Measurements from ENCODE around the gene CTNNA1.

DNA sequence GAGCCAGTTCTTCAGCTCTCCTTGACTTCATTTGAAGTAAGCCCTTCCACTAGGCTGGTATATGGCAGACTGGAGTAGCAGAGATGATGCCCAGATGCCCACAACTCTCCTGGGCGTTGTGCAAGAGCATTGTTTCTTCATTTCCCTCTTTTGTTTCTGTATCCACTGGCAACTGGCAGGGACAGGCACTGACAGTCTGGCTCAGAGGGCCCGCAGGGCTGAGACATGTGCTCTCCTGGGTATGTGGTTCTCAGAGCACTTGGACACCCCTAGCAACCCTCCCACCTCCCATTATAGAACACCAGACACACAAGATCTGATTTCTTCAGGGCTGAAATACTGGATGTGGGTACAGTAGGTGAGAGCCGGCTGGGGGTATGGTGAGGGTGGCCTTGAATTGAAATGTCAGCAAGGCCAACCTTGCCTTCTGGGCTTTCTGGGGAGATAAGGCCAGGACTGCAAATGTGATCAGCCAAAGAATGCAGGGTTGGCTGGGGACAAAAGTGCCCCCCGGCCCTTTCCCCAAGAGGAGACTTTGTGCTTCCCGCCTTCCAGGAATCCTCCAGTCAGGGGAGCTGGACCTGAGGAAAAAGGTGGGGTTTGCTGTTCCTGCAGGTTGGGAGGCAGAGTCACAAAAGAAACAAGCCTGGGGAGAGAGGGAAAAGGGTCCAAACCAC is 28.6 kb upstream of the CTNNA1 start:
- TF ChIP-seq, protein P1, sequence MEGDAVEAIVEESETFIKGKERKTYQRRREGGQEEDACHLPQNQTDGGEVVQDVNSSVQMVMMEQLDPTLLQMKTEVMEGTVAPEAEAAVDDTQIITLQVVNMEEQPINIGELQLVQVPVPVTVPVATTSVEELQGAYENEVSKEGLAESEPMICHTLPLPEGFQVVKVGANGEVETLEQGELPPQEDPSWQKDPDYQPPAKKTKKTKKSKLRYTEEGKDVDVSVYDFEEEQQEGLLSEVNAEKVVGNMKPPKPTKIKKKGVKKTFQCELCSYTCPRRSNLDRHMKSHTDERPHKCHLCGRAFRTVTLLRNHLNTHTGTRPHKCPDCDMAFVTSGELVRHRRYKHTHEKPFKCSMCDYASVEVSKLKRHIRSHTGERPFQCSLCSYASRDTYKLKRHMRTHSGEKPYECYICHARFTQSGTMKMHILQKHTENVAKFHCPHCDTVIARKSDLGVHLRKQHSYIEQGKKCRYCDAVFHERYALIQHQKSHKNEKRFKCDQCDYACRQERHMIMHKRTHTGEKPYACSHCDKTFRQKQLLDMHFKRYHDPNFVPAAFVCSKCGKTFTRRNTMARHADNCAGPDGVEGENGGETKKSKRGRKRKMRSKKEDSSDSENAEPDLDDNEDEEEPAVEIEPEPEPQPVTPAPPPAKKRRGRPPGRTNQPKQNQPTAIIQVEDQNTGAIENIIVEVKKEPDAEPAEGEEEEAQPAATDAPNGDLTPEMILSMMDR (IDR thresholded peaks at IDR 0.05; ENCODE audit: insufficient read depth, low read length, poor library complexity, severe bottlenecking) = no peak
- TF ChIP-seq EZH2phosphoT487 (conservative IDR thresholded peaks at IDR 0.05; ENCODE audit: low read length) = no peak

All from SU-DHL-6 (cell line).